Measurements from ENCODE around the gene CYTIP.

DNA sequence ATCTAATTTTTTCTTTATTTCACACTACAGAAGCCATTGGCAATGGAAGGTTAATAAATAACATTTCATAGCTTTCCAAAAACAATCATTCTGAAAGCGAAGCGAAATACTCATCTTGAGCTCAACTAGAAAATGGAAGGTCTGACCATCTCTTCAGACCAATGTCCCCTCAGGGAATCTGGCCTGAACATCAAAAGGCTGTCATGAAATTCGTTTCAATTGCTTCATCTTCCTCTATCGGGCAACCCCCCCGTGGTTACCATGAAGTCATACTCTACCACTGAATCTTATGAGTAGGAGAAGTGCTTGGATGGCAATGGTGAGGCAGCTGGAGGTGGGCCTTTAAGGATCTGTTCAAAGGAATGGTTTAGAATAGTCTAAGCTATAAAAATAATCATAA lies 22.9 kb upstream of the CYTIP start:
- TF ChIP-seq EP300 (IDR thresholded peaks at IDR 0.05; ENCODE audit: borderline replicate concordance), result no peak
- TF ChIP-seq YY1 (IDR thresholded peaks at IDR 0.05; ENCODE audit: low read depth), result no peak
- TF ChIP-seq ZBTB7A (IDR thresholded peaks at IDR 0.05; ENCODE audit: low read depth), result no peak
- no peak for TF ChIP-seq MAX (IDR thresholded peaks at IDR 0.05)
- TF ChIP-seq REST (IDR thresholded peaks at IDR 0.05; ENCODE audit: low read depth), result no peak
- TF ChIP-seq CREB1 (IDR thresholded peaks at IDR 0.05; ENCODE audit: low read depth), result no peak
- TF ChIP-seq FOXM1 (IDR thresholded peaks at IDR 0.05; ENCODE audit: borderline replicate concordance, low read depth), result no peak
- no peak for TF ChIP-seq EGR1 (IDR thresholded peaks at IDR 0.05)
- no peak for TF ChIP-seq TAF1 (IDR thresholded peaks at IDR 0.05; ENCODE audit: low read depth)
- no peak for TF ChIP-seq CEBPB (IDR thresholded peaks at IDR 0.05)
- TF ChIP-seq RAD21 (IDR thresholded peaks at IDR 0.05; ENCODE audit: low read depth), result no peak
- TF ChIP-seq, protein P1, sequence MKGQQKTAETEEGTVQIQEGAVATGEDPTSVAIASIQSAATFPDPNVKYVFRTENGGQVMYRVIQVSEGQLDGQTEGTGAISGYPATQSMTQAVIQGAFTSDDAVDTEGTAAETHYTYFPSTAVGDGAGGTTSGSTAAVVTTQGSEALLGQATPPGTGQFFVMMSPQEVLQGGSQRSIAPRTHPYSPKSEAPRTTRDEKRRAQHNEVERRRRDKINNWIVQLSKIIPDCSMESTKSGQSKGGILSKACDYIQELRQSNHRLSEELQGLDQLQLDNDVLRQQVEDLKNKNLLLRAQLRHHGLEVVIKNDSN (IDR thresholded peaks at IDR 0.05), result no peak
- TF ChIP-seq TEAD4 (IDR thresholded peaks at IDR 0.05), result no peak
- TF ChIP-seq TCF12 (IDR thresholded peaks at IDR 0.05; ENCODE audit: low read depth), result no peak
